NT2/D1 (cell line): Measurements from ENCODE around the gene FAM76A.
"Not testable (repeated sequence)": the region's sequence is repeated elsewhere in the genome, so short reads cannot be mapped to it uniquely, and the experiment has no call there.

Experiments used
- DNase-seq: peaks from one replicate; pipeline ENCODE4 v3.0.0-alpha.2; 2011; ENCODE audit warnings: low read depth, low spot score
- H3K27me3 ChIP-seq: 2 replicates; pipeline ENCODE4 v1.6.0; 2011; ENCODE audit warnings: mild to moderate bottlenecking; ENCODE audit not compliant: insufficient read length, insufficient read depth
- H3K36me3 ChIP-seq: 2 replicates; pipeline ENCODE4 v1.6.1; 2011; ENCODE audit warnings: mild to moderate bottlenecking, low read length, mixed read lengths; ENCODE audit not compliant: insufficient read depth, insufficient read length
- H3K4me1 ChIP-seq: 2 replicates; pipeline ENCODE4 v1.5.1; 2011; ENCODE audit not compliant: insufficient read depth, insufficient read length
- H3K4me3 ChIP-seq: 2 replicates; pipeline ENCODE4 v1.5.1; 2011; ENCODE audit warnings: low read depth; ENCODE audit not compliant: insufficient read length
- H3K9ac ChIP-seq: 2 replicates; pipeline ENCODE4 v1.6.0; 2011; ENCODE audit warnings: low read depth; ENCODE audit not compliant: insufficient read length
- H3K9me3 ChIP-seq: 2 replicates; pipeline ENCODE4 v1.5.1; 2011; ENCODE audit warnings: mild to moderate bottlenecking, low read length; ENCODE audit not compliant: insufficient read depth
- SUZ12 ChIP-seq: IDR thresholded peaks from 2 replicates; pipeline ENCODE4 v1.6.1; 2011; ENCODE audit not compliant: insufficient read length, insufficient read depth; ENCODE audit errors: extremely low read depth
- YY1 ChIP-seq: IDR thresholded peaks from 2 replicates; pipeline ENCODE4 v1.6.1; 2011; ENCODE audit not compliant: insufficient read length, insufficient read depth
- ZNF274 ChIP-seq: IDR thresholded peaks from 2 replicates; pipeline ENCODE4 v1.6.1; 2011; ENCODE audit warnings: mild to moderate bottlenecking, low read depth, low read length

Gene FAM76A

DNA sequence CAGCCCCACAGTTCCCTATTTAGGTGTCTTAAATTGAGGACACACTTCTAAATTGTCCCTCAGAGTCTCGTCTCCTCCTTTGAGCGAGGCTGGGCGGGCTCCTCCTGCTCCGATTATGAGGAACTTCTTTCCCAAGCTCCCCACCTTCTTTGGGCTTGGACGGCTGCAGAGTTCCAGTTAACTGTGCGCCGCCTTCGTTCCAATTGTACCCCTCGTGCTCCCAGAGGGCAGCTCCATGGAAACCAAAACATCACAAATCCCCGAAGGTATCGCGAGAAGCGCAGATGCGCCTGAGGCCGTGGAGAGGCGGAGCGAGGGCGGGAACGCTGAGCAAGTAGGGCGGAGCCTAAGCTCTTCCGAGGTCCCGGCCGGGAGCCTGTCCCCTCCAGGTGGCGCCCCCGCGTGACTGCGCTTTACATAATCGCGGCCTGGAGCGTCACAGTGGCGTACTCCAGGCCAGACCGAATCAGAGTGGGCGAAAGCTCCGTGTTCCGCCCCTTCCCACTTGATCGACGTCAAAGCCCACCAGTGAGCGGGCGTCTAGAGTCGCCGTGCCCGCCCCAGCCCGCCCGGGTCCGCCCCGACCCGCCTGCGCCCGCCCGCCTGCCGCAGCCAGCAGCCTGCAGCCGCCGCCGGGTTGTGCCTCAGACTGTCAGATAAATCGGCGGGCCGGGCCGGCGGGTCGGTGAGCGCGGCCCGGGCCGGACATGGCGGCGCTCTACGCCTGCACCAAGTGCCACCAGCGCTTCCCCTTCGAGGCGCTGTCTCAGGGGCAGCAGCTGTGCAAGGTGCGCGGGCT lies at the start of gene FAM76A:
FAM76A (plus strand) TSS at position 588 of the 799 bp plus-strand sequence; CDS start at position 708, 120 bp downstream.
- no peak for TF ChIP-seq ZNF274
- no peak for TF ChIP-seq SUZ12
- no peak for TF ChIP-seq YY1
- H3K27me3 ChIP-seq = no peaks in the 10 kb centered on the region
- H3K9me3 ChIP-seq = no peaks in the 10 kb centered on the region
- H3K4me3 ChIP-seq = peak within 1 kb of the TSS; percentile 76
- H3K36me3 ChIP-seq = peaks cover 25% of the 10 kb centered on the region
- no peaks in the 10 kb centered on the region for H3K4me1 ChIP-seq
- DNase-seq = peak; percentile 100
- peak within 1 kb of the TSS; percentile 93 for H3K9ac ChIP-seq

- Histone ChIP-seq H3K4me1 (peaks cover 4% of the 10 kb centered on the region), H3K36me3 (no peaks in the 10 kb centered on the region), H3K4me3 (no peak overlapping the region), H3K9me3 (peaks cover 20% of the 10 kb centered on the region), H3K9ac (no peak overlapping the region), H3K27me3 (no peaks in the 10 kb centered on the region)
- DNase-seq = no peak
- TF ChIP-seq YY1 (no peak), ZNF274 (no peak), SUZ12 (no peak)
These were observed 49.4 kb upstream of the FAM76A start for GRCh38 chr1:27676410-27676809.

GRCh38 chr1:27678747-27679146 lies 47.0 kb upstream of the FAM76A start:
- no peak for DNase-seq
- Histone ChIP-seq H3K9ac (no peak overlapping the region), H3K27me3 (no peaks in the 10 kb centered on the region), H3K4me1 (no peaks in the 10 kb centered on the region), H3K36me3 (no peaks in the 10 kb centered on the region), H3K4me3 (no peak overlapping the region), H3K9me3 (peaks cover 20% of the 10 kb centered on the region)
- TF ChIP-seq SUZ12 (no peak), ZNF274 (no peak), YY1 (no peak)

- H3K4me3 ChIP-seq, DNase-seq, H3K9ac ChIP-seq, H3K4me1 ChIP-seq, H3K27me3 ChIP-seq, H3K36me3 ChIP-seq: not testable (repeated sequence)
- H3K9me3 ChIP-seq = peaks cover 20% of the 10 kb centered on the region
These were observed 45.5 kb upstream of the FAM76A start for GRCh38 chr1:27680225-27680791.

DNA sequence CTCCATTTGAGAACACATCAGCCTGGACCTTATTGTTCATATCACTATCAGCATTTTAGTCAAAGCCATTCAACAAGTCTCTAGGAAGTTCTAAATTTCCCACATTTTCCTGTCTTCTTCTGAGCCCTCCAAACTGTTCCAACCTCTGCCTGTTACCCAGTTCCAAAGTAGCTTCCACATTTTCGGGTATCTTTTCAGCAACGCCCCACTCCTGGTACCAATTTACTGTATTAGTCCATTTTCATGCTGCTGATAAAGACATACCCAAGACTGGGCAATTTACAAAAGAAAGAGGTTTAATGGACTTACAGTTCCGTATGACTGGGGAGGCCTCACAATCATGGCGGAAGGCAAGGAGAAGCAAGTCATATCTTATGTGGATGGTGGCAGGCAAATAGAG lies 44.2 kb upstream of the FAM76A start:
- H3K9me3 ChIP-seq = peaks cover 20% of the 10 kb centered on the region

GRCh38 chr1:27682351-27682944 lies 43.3 kb upstream of the FAM76A start:
- Histone ChIP-seq H3K9me3 (peaks cover 20% of the 10 kb centered on the region), H3K4me1 (peaks cover 16% of the 10 kb centered on the region), H3K27me3 (no peaks in the 10 kb centered on the region), H3K36me3 (no peaks in the 10 kb centered on the region), H3K9ac (no peak overlapping the region), H3K4me3 (no peak overlapping the region)
- DNase-seq = no peak
- no peak for TF ChIP-seq SUZ12
- TF ChIP-seq ZNF274 = no peak
- no peak for TF ChIP-seq YY1

More for the DNA sequence above, 44.2 kb upstream of the FAM76A start:
- peaks cover 11% of the 10 kb centered on the region for H3K4me1 ChIP-seq
- not testable (repeated sequence) for DNase-seq, H3K27me3 ChIP-seq, H3K36me3 ChIP-seq, H3K9ac ChIP-seq, H3K4me3 ChIP-seq

DNA sequence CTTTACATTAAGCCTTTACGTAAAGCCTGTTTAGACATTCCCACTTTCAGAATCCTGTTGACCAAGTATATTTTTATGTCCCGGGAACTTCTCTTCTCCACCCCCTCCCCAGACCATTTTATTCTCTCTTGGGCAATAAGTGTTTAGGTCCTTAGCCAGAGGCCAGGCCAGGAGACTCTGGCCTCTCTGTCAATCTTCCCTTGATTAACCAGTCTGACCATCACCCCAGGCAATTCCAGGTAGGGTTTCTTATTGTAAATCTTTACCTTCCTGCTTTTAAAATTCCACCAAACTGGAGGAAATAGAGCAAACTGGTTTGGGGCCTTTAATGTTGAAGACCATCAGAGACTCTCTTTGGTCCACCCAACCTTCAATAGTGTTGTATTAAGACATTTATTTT lies 41.6 kb upstream of the FAM76A start:
- H3K9me3 ChIP-seq = peaks cover 20% of the 10 kb centered on the region
- no peaks in the 10 kb centered on the region for H3K27me3 ChIP-seq
- H3K36me3 ChIP-seq = no peaks in the 10 kb centered on the region
- DNase-seq = no peak
- no peak for TF ChIP-seq ZNF274
- TF ChIP-seq YY1 = no peak
- no peak for TF ChIP-seq SUZ12
- H3K4me3 ChIP-seq = no peak overlapping the region
- no peak overlapping the region for H3K9ac ChIP-seq
- peaks cover 16% of the 10 kb centered on the region for H3K4me1 ChIP-seq
